Neutrophil (primary cell): ENCODE data around the gene KPNA3.
"Not testable (repeated sequence)": the region's sequence is repeated elsewhere in the genome, so short reads cannot be mapped to it uniquely, and the experiment has no call there.

Experiments used
- H3K27ac ChIP-seq: fragments of 200-600 bp; sonication (generic); 2 replicates; pipeline ENCODE4 v1.5.1; 2016; ENCODE audit warnings: mild to moderate bottlenecking, moderate library complexity
- H3K27me3 ChIP-seq: fragments of 200-600 bp; sonication (generic); 2 replicates; pipeline ENCODE4 v1.6.0; 2016; ENCODE audit warnings: mild to moderate bottlenecking
- H3K36me3 ChIP-seq: fragments of 200-600 bp; sonication (generic); 2 replicates; pipeline ENCODE4 v1.5.1; 2017
- H3K4me1 ChIP-seq, 2 experiments: fragments of 200-600 bp in 1 of 2; sonication (generic) in 1 of 2; 1 replicate in 1 of 2; 2 replicates in 1 of 2; pipeline versions ENCODE4 v1.5.1 to v1.6.1; 2013 to 2016; ENCODE audit warnings: low read depth in 1 of 2, low read length in 1 of 2, mild to moderate bottlenecking in 1 of 2, moderate library complexity in 1 of 2; ENCODE audit not compliant: control insufficient read depth in 1 of 2, insufficient read depth in 1 of 2
- H3K4me3 ChIP-seq, 2 experiments: fragments of 200-600 bp in 1 of 2; sonication (generic) in 1 of 2; 1 replicate in 1 of 2; 2 replicates in 1 of 2; pipeline ENCODE4 v1.5.1; 2013 to 2016; ENCODE audit warnings: low read depth in 1 of 2, low read length in 1 of 2, mild to moderate bottlenecking in 1 of 2, moderate library complexity in 1 of 2
- H3K9me3 ChIP-seq: fragments of 200-600 bp; sonication (generic); 2 replicates; pipeline ENCODE4 v1.5.1; 2016
- CTCF ChIP-seq: fragments of 200-600 bp; sonication (generic); IDR thresholded peaks from 2 replicates; pipeline ENCODE4 v1.5.1; 2016; ENCODE audit warnings: antibody characterized with exemption

KPNA3 gene

GRCh38 chr13:49828453-49828852 lies 36.0 kb upstream of the KPNA3 start:
- Histone ChIP-seq H3K4me3 (no peak overlapping the region), H3K9me3 (no peaks in the 10 kb centered on the region), H3K27me3 (no peaks in the 10 kb centered on the region), H3K4me1 (no peaks in the 10 kb centered on the region), H3K27ac (no peak overlapping the region), H3K36me3 (no peaks in the 10 kb centered on the region)
- no peak for TF ChIP-seq CTCF

GRCh38 chr13:49827891-49828290 lies 35.4 kb upstream of the KPNA3 start:
- no peak for TF ChIP-seq CTCF
- H3K27ac ChIP-seq = no peak overlapping the region
- H3K27me3 ChIP-seq = no peaks in the 10 kb centered on the region
- H3K4me3 ChIP-seq = no peak overlapping the region
- H3K4me1 ChIP-seq = no peaks in the 10 kb centered on the region
- H3K9me3 ChIP-seq = no peaks in the 10 kb centered on the region
- no peaks in the 10 kb centered on the region for H3K36me3 ChIP-seq

- Histone ChIP-seq H3K36me3 (no peaks in the 10 kb centered on the region), H3K4me3 (no peak overlapping the region), H3K27me3 (no peaks in the 10 kb centered on the region), H3K27ac (no peak overlapping the region), H3K4me1 (no peaks in the 10 kb centered on the region), H3K9me3 (no peaks in the 10 kb centered on the region)
- TF ChIP-seq CTCF = no peak
These were observed 34.9 kb upstream of the KPNA3 start for GRCh38 chr13:49827336-49827735.

- Histone ChIP-seq H3K4me3 (no peak overlapping the region), H3K27ac (no peak overlapping the region), H3K4me1 (no peaks in the 10 kb centered on the region), H3K36me3 (no peaks in the 10 kb centered on the region), H3K27me3 (no peaks in the 10 kb centered on the region), H3K9me3 (no peaks in the 10 kb centered on the region)
- TF ChIP-seq CTCF = no peak
These were observed 28.9 kb upstream of the KPNA3 start for GRCh38 chr13:49821216-49822009.

- Histone ChIP-seq H3K27ac (no peak overlapping the region), H3K9me3 (no peaks in the 10 kb centered on the region), H3K4me3 (no peak overlapping the region), H3K36me3 (no peaks in the 10 kb centered on the region), H3K27me3 (no peaks in the 10 kb centered on the region), H3K4me1 (no peaks in the 10 kb centered on the region)
- no peak for TF ChIP-seq CTCF
These were observed 28.2 kb upstream of the KPNA3 start for GRCh38 chr13:49820591-49821215.

GRCh38 chr13:49816047-49816446 lies 23.6 kb upstream of the KPNA3 start:
- H3K9me3 ChIP-seq, H3K27ac ChIP-seq, H3K36me3 ChIP-seq, H3K4me3 ChIP-seq, H3K4me1 ChIP-seq, H3K27me3 ChIP-seq: not testable (repeated sequence)
